ENCODE measurements around the gene PAX5. TPM values are rescaled to one million over a fixed set of nuclear protein-coding genes. Genes with fewer than 3 reads are reported as not detected.
A peak's percentile ranks its signal among the peaks of the same experiment; 100 is the strongest.

The PAX5 gene
- total and polyA plus RNA-seq, 5 donors from 2014 or later: 0.02 to 0.94 (median 0.15) TPM; not detected in 2

DNA sequence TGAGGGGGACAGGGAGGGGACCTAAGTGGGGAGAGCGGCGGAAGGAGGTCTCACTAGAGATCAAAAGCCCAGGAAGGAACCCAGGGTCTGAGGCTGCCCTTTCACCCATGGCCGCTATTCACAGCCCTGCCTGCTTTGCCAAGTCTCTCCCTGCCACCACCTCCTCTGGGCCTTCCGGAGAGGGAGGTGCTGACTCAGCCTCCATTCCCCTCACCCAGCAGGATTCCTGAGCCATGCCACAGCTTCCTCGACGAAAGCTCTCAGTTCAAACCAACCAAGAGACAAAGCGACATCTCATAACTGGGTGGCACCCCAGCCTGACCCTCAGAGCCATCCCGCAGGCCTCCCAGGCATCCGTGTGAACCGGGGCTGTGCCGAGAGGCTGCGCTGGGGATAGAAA, 36.7 kb downstream of the PAX5 start:
- no peaks in the 10 kb centered on the region for H3K27me3 ChIP-seq (ENCODE audit: control insufficient read depth, insufficient read depth, low read length)
- ATAC-seq (ENCODE audit: low read depth in 2 of 2) (no peak), DNase-seq (no peak)
- no peaks in the 10 kb centered on the region for H3K36me3 ChIP-seq (ENCODE audit: control insufficient read depth, insufficient read depth, low read length)
- H3K27ac Mint-ChIP-seq: peak overlapping the region in 1 of 3 donors; percentile 45
- no peak overlapping the region for H3K27ac ChIP-seq (ENCODE audit: insufficient read depth, low read length, poor library complexity, severe bottlenecking)
- H3K9me3 ChIP-seq (ENCODE audit: control insufficient read depth in 2 of 2, low read length in 2 of 2): no peaks in the 10 kb centered on the region
- peaks cover 6% of the 10 kb centered on the region for H3K4me1 ChIP-seq (ENCODE audit: control insufficient read depth, insufficient read depth, low read length, poor library complexity, severe bottlenecking)
- no peak overlapping the region for H3K4me3 ChIP-seq (ENCODE audit: low read depth, low read length)
- peaks cover 24% of the 10 kb centered on the region for H3K27me3 Mint-ChIP-seq
- no peaks in the 10 kb centered on the region for H3K36me3 Mint-ChIP-seq
- H3K4me3 Mint-ChIP-seq: no peak overlapping the region
- H3K4me1 Mint-ChIP-seq: peaks cover 0 to 5% (median 2%) of the 10 kb centered on the region in 4 donors
- no peaks in the 10 kb centered on the region for H3K9me3 Mint-ChIP-seq

DNA sequence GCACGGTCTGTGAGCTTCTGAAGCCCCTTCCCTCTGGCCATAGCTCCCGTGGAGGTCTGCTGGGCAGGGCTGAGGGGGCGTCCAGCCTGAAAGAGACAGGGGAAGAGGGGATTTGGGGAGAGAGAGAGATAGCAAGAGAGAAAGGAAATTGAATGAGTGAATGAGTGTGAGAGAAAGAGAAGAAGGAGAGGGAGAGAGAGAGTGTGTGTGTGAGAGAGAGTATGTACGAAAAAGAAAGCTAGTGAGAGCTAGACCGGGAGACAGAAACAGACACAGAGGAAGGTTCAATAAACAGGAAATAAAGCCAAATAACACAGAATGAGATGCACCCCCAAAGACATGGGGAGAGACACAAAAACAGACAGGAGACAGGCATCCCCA, 37.4 kb downstream of the PAX5 start:
- peaks cover 0 to 4% (median 2%) of the 10 kb centered on the region in 4 donors for H3K4me1 Mint-ChIP-seq
- H3K36me3 Mint-ChIP-seq: peaks cover 2% of the 10 kb centered on the region
- Histone ChIP-seq H3K36me3 (ENCODE audit: control insufficient read depth, insufficient read depth, low read length) (no peaks in the 10 kb centered on the region), H3K27me3 (ENCODE audit: control insufficient read depth, insufficient read depth, low read length) (peaks cover under 1% of the 10 kb centered on the region), H3K4me3 (ENCODE audit: low read depth, low read length) (no peak overlapping the region), H3K27ac (ENCODE audit: insufficient read depth, low read length, poor library complexity, severe bottlenecking) (no peak overlapping the region), H3K4me1 (ENCODE audit: control insufficient read depth, insufficient read depth, low read length, poor library complexity, severe bottlenecking) (peaks cover 5% of the 10 kb centered on the region), H3K9me3 (ENCODE audit: control insufficient read depth in 2 of 2, low read length in 2 of 2) (peaks cover 1 to 3% of the 10 kb centered on the region in 2 experiments)
- peaks cover 0 to 5% (median 2%) of the 10 kb centered on the region in 7 donors for H3K9me3 Mint-ChIP-seq
- DNase-seq: no peak
- H3K27ac Mint-ChIP-seq: peak overlapping the region in 1 of 3 donors; percentile 36
- no peak for ATAC-seq (ENCODE audit: low read depth in 2 of 2)
- peaks cover 20% of the 10 kb centered on the region for H3K27me3 Mint-ChIP-seq
- no peak overlapping the region for H3K4me3 Mint-ChIP-seq

DNA sequence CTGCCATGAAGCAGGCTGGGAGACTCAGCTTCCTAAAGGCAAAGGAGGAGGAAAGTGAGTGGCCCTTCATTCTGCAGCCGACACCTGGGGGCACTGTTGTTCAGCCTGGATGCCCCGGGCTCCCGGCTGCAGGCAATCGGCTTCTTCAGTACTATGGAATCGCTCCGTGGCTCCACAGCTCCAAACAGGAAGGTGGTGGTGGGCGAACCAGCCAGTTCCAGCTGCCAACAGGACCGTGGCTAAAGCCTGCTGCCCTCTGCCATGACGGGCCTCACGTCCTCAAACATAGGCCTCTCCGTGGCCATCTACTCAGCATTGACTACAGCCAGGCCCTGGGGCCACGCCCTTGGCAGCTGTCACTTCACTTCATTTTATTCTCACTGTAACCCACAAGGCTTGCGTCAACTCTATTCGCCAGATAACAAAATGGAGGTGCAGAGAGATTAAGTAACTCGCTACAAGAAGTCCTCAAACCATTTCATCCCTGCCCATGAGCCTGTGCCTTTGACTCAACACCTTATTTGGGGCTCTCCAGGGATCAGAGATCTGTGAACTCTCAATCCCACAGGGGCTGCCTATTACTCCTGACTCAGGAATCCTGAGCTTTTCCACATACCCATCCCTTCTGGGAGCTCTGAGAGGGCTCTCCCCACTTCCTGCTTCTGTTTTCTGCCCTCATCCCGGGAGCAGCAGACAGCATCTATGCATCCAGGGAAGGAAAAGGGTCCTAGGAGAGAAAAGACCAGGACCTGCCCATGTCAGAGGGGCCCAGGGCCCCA, 38.0 kb downstream of the PAX5 start:
- Mint-ChIP-seq H3K36me3 (peaks cover 3% of the 10 kb centered on the region), H3K4me3 (peak overlapping the region in 1 of 4 donors; percentile 69), H3K27me3 (peaks cover 15% of the 10 kb centered on the region), H3K9me3 (peaks cover 0 to 11% (median 3%) of the 10 kb centered on the region in 7 donors), H3K4me1 (peaks cover 0 to 4% (median 2%) of the 10 kb centered on the region in 4 donors), H3K27ac (no peak overlapping the region)
- peaks cover 5% of the 10 kb centered on the region for H3K4me1 ChIP-seq (ENCODE audit: control insufficient read depth, insufficient read depth, low read length, poor library complexity, severe bottlenecking)
- H3K36me3 ChIP-seq (ENCODE audit: control insufficient read depth, insufficient read depth, low read length): no peaks in the 10 kb centered on the region
- H3K9me3 ChIP-seq (ENCODE audit: control insufficient read depth in 2 of 2, low read length in 2 of 2): peaks cover 7 to 8% of the 10 kb centered on the region in 2 experiments
- peak; percentile 34 to 42 for ATAC-seq (ENCODE audit: low read depth in 2 of 2)
- peak; percentile 14 to 49 (median 46) for DNase-seq
- no peak overlapping the region for H3K27ac ChIP-seq (ENCODE audit: insufficient read depth, low read length, poor library complexity, severe bottlenecking)
- H3K4me3 ChIP-seq (ENCODE audit: low read depth, low read length): no peak overlapping the region
- H3K27me3 ChIP-seq (ENCODE audit: control insufficient read depth, insufficient read depth, low read length): peaks cover 5% of the 10 kb centered on the region

DNA sequence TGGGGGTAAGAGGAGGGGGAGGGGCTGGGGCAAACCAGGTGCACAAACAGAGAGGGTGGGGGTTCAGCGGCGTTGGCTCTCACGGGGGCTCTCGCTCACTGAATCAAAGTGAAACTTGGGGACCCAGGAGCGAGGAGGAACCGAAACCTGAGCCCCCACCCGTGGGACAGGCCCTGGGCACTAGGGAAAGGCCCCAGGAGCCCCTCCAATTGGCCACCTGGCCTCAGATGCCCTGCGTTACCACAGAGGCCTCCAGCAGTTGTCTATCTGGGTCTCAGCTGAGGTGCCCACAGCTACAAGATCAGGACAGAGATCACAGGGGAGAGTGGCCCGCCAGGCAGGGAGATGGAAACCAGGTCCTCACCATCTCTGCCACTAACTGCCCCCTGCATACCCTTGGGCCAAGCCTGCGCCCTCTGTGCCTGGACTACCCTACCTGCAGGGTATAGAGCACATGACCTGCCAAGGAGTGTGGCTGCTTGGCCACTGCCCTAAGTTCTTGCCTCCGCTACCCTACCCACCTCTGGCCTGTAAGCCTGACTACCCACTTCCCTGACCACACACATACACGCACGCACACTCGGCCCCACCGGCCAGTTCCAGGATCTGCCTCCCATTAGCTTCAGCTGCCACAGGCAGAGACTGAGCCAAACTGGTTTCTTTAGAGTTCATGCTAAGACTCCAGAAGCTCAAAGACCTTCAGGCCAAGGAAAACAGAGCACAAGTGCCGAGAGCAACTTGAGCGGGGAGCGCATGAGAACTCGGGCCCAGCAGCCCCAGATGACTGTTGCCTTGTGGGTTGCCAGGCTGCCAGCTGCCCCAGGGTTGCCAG, 39.9 kb downstream of the PAX5 start:
- peaks cover 20% of the 10 kb centered on the region for H3K27me3 Mint-ChIP-seq
- peaks cover 14% of the 10 kb centered on the region for H3K27me3 ChIP-seq (ENCODE audit: control insufficient read depth, insufficient read depth, low read length)
- peak overlapping the region in 1 of 3 donors; percentile 90 for H3K27ac Mint-ChIP-seq
- peaks cover 0 to 19% (median 8%) of the 10 kb centered on the region in 7 donors for H3K9me3 Mint-ChIP-seq
- ATAC-seq (ENCODE audit: low read depth in 2 of 2) (peak; percentile 26 to 30), DNase-seq (no peak)
- peaks cover 5% of the 10 kb centered on the region for H3K4me1 ChIP-seq (ENCODE audit: control insufficient read depth, insufficient read depth, low read length, poor library complexity, severe bottlenecking)
- H3K36me3 Mint-ChIP-seq: peaks cover 11% of the 10 kb centered on the region
- no peak overlapping the region for H3K27ac ChIP-seq (ENCODE audit: insufficient read depth, low read length, poor library complexity, severe bottlenecking)
- H3K4me1 Mint-ChIP-seq: peaks cover 0 to 4% (median 2%) of the 10 kb centered on the region in 4 donors
- H3K4me3 Mint-ChIP-seq: no peak overlapping the region
- no peak overlapping the region for H3K4me3 ChIP-seq (ENCODE audit: low read depth, low read length)
- no peaks in the 10 kb centered on the region for H3K36me3 ChIP-seq (ENCODE audit: control insufficient read depth, insufficient read depth, low read length)
- peaks cover 9 to 10% of the 10 kb centered on the region in 2 experiments for H3K9me3 ChIP-seq (ENCODE audit: control insufficient read depth in 2 of 2, low read length in 2 of 2)

DNA sequence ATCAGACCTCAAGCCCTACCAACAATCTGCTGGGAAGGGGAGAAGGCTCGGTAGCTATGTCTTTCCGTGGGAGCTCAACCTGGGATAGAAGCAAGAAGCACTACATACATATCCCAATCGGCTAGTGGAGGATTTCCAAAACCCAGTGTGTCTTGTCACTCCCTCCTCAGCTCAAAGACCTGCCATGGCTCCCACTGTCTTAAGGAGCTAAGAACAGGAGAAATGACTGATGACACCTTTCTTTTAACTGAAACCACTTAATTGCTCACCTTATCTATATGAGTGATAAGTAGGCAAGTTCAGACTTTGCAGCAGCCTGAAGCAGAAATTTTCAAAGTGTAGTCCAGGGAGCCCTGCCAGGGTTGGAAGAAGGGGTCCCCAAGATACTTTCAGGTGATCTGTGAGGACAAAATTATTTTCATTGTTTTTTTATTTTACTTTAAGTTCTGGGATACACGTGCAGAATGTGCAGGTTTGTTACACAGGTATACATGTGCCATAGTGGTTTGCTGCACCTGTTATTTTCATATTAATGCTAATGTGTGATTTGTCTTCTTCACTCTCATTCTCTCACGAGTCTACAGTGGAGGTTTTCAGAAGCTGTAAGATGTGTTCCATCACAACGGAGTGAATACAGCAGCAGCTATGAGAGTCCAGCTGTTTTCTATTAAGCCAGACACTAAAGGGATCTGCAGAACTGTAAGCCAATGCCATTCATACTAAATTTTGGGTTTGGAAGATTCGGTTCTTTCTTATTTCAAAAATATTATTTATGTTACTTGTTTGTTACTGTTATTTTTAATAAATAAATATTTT, 41.4 kb downstream of the PAX5 start:
- peaks cover 0 to 4% (median 3%) of the 10 kb centered on the region in 4 donors for H3K4me1 Mint-ChIP-seq
- H3K4me3 ChIP-seq (ENCODE audit: low read depth, low read length): no peak overlapping the region
- H3K9me3 ChIP-seq (ENCODE audit: control insufficient read depth in 2 of 2, low read length in 2 of 2): peaks cover 9 to 10% of the 10 kb centered on the region in 2 experiments
- DNase-seq: no peak
- ATAC-seq (ENCODE audit: low read depth in 2 of 2): no peak
- H3K9me3 Mint-ChIP-seq: peaks cover 0 to 19% (median 8%) of the 10 kb centered on the region in 7 donors
- peaks cover 34% of the 10 kb centered on the region for H3K27me3 Mint-ChIP-seq
- peaks cover 5% of the 10 kb centered on the region for H3K4me1 ChIP-seq (ENCODE audit: control insufficient read depth, insufficient read depth, low read length, poor library complexity, severe bottlenecking)
- no peak overlapping the region for H3K27ac Mint-ChIP-seq
- H3K36me3 ChIP-seq (ENCODE audit: control insufficient read depth, insufficient read depth, low read length): no peaks in the 10 kb centered on the region
- peaks cover 11% of the 10 kb centered on the region for H3K36me3 Mint-ChIP-seq
- H3K4me3 Mint-ChIP-seq: no peak overlapping the region
- peaks cover 18% of the 10 kb centered on the region for H3K27me3 ChIP-seq (ENCODE audit: control insufficient read depth, insufficient read depth, low read length)
- H3K27ac ChIP-seq (ENCODE audit: insufficient read depth, low read length, poor library complexity, severe bottlenecking): no peak overlapping the region

DNA sequence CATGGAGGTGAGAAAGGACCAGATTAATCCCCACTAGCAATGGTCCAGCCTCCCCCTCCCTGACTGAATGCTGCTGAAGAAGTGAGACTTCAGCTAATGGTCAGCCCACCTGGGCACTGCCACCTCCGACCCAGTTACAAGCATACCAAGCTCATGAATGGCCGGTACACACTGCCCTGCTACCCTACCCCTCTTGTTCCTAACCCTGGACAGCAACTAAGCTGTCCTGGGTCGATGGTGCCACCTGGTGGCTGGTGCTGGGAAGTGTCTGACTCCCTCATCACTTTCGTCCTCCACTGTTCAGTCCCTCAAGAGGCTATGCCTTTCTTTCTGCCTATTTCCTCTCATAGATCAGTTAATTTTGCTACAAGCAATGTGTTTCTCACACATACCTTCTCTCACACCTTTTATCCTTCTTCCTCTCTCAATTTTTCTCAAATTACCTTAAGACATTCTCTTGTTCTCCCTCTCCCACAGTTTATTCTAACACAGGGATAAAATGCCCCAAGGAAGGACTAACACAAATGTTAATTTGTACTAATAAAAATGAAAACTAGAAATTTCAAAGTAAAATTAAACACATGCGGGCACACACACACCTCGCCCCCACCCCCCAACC, 42.4 kb downstream of the PAX5 start:
- H3K9me3 Mint-ChIP-seq: peaks cover 0 to 19% (median 8%) of the 10 kb centered on the region in 7 donors
- Histone ChIP-seq H3K36me3 (ENCODE audit: control insufficient read depth, insufficient read depth, low read length) (no peaks in the 10 kb centered on the region), H3K27me3 (ENCODE audit: control insufficient read depth, insufficient read depth, low read length) (peaks cover 25% of the 10 kb centered on the region), H3K4me1 (ENCODE audit: control insufficient read depth, insufficient read depth, low read length, poor library complexity, severe bottlenecking) (peaks cover 5% of the 10 kb centered on the region), H3K27ac (ENCODE audit: insufficient read depth, low read length, poor library complexity, severe bottlenecking) (no peak overlapping the region), H3K4me3 (ENCODE audit: low read depth, low read length) (no peak overlapping the region), H3K9me3 (ENCODE audit: control insufficient read depth in 2 of 2, low read length in 2 of 2) (peaks cover 9 to 10% of the 10 kb centered on the region in 2 experiments)
- H3K4me3 Mint-ChIP-seq: no peak overlapping the region
- peaks cover 0 to 13% (median 5%) of the 10 kb centered on the region in 4 donors for H3K4me1 Mint-ChIP-seq
- H3K36me3 Mint-ChIP-seq: peaks cover 11% of the 10 kb centered on the region
- H3K27me3 Mint-ChIP-seq: peaks cover 45% of the 10 kb centered on the region
- no peak overlapping the region for H3K27ac Mint-ChIP-seq
- ATAC-seq (ENCODE audit: low read depth in 2 of 2) (no peak), DNase-seq (peak in 1 of 3 donors; percentile 33)

DNA sequence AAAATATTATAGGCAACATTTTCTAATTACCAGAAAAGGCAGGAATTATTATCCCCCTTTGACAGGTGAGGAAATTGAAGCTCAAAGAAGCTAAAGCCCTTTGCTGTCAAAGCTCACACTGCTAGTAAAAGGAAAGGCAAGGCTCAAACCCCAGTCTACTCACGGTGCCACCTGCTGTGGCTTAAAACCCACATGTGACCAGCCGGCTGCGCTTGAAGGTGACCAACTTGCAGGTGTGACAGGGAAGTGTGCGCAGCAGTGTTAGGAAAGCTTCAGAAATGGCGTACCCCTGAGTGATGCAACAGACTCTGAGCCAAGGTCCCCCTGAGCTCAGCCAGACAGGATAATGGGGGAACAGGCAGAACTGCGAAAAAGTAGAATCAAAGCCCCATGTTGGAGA, 45.2 kb downstream of the PAX5 start:
- Mint-ChIP-seq H3K4me3 (no peak overlapping the region), H3K27ac (no peak overlapping the region), H3K4me1 (peaks cover 0 to 20% (median 3%) of the 10 kb centered on the region in 4 donors), H3K9me3 (peaks cover 0 to 19% (median 8%) of the 10 kb centered on the region in 7 donors), H3K36me3 (peaks cover 11% of the 10 kb centered on the region), H3K27me3 (peaks cover 58% of the 10 kb centered on the region)
- Histone ChIP-seq H3K27ac (ENCODE audit: insufficient read depth, low read length, poor library complexity, severe bottlenecking) (no peak overlapping the region), H3K4me1 (ENCODE audit: control insufficient read depth, insufficient read depth, low read length, poor library complexity, severe bottlenecking) (peaks cover 4% of the 10 kb centered on the region), H3K36me3 (ENCODE audit: control insufficient read depth, insufficient read depth, low read length) (no peaks in the 10 kb centered on the region), H3K9me3 (ENCODE audit: control insufficient read depth in 2 of 2, low read length in 2 of 2) (peaks cover 9 to 10% of the 10 kb centered on the region in 2 experiments), H3K4me3 (ENCODE audit: low read depth, low read length) (no peak overlapping the region), H3K27me3 (ENCODE audit: control insufficient read depth, insufficient read depth, low read length) (peaks cover 29% of the 10 kb centered on the region)
- ATAC-seq (ENCODE audit: low read depth in 2 of 2) (no peak), DNase-seq (no peak)

All from CD4-positive, CD25-positive, alpha-beta regulatory T cell (primary cell).